Chondrocyte (in vitro differentiated cells): ENCODE results near the gene FOXRED1. TPM values are rescaled to one million over a fixed set of nuclear protein-coding genes. Genes with fewer than 3 reads are reported as not detected.

Source experiments
- DNase-seq: peaks from one replicate; pipeline ENCODE4 v3.0.0; 2021; ENCODE audit warnings: mixed read lengths, low spot score
- H3K27ac Mint-ChIP-seq: one replicate; pipeline ENCODE4 v1.8.0; 2021; ENCODE audit warnings: mild to moderate bottlenecking, moderate library complexity, mixed read lengths; ENCODE audit not compliant: unreplicated experiment
- H3K27me3 Mint-ChIP-seq: 2 replicates; pipeline ENCODE4 v1.8.0; 2021; ENCODE audit warnings: low read depth, mixed read lengths
- H3K36me3 Mint-ChIP-seq: 2 replicates; pipeline ENCODE4 v1.8.0; 2021; ENCODE audit warnings: low read depth, mixed read lengths
- H3K4me1 Mint-ChIP-seq: 2 replicates; pipeline ENCODE4 v1.8.0; 2021; ENCODE audit warnings: low read depth, mild to moderate bottlenecking, mixed read lengths
- H3K4me3 Mint-ChIP-seq: one replicate; pipeline ENCODE4 v1.8.0; 2021; ENCODE audit warnings: mild to moderate bottlenecking, moderate library complexity, mixed read lengths; ENCODE audit not compliant: unreplicated experiment
- H3K9me3 Mint-ChIP-seq: 2 replicates; pipeline ENCODE4 v1.8.0; 2021; ENCODE audit warnings: low read depth, mixed read lengths
- long read RNA-seq: library from polyadenylated mRNA; stranded (forward); transcript quantifications from one replicate; pipeline ENCODE4 v2.0.0, GENCODE V29; 2021
- total RNA-seq: library from RNA; stranded (reverse); gene quantifications from 3 replicates; pipeline ENCODE4 v1.2.1, GENCODE V29; 2021
- TF ChIP-seq, protein P1 (sequence below): fragments of 200-600 bp; sonication (generic); IDR thresholded peaks from 2 replicates; pipeline ENCODE4 v1.5.0; 2021; ENCODE audit warnings: antibody characterized with exemption, mild to moderate bottlenecking, moderate library complexity

Gene FOXRED1
- 19.1 to 32.5 TPM (median 19.3 TPM) in 3 replicates for total RNA-seq
- long read RNA-seq, transcript FOXRED1-201 (11 exons, 1,970 nt) = major isoform, 18 of 32 reads
- long read RNA-seq, partial matches to known transcripts = 5 of 32 reads
- long read RNA-seq, other reads (novel, unspliced or antisense) = 8 of 32 reads

DNA sequence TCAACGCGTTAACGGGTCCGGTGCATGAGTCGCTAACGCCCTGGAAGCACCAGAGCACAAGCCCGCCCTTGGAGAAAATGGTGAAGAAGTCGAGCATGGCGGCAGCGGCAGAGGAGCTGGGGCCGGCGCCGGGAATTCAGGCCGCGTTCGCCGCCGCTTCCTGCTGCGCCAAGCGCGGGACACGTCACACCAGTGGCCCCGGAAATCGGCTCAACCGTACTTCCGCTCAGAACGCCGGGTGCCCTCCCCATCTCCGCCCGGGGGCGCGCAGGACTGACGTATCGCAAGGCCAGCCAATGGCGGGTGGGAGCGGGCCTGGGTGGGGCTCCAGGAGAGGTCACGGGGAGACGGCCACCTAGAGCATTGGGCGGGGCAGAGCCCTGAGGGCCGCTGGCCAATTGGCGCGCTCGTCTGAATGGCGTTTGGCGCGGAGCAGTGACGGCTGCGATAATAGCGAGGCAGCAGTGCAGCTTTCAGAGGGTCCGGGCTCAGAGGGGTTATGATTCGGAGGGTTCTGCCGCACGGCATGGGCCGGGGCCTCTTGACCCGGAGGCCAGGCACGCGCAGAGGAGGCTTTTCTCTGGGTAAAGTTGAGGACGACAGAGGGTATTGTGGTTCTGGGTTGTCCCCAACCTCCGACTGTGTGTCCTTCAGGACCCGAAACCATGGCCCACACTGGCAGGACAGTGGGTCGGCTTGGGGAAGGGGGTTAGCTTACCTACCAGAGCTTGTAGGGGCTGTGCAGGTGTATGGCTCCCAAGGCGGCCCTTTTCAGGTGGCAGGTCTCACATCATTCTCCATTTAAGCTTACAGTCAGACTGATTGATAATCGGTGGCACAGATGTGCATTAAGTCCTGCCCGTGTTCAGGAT, at the start of gene FOXRED1, which contains the start of gene SRPRA:
Gene FOXRED1 (plus strand): TSS at position 447 of the 872 bp plus-strand sequence. CDS start 53 bp downstream, at position 500.
Gene SRPRA (minus strand): TSS at position 188 of the 872 bp plus-strand sequence. CDS start 91 bp downstream, at position 97.
- no peaks in the 10 kb centered on the region for H3K9me3 Mint-ChIP-seq
- peak within 1 kb of the TSS; percentile 97 for H3K27ac Mint-ChIP-seq
- TF ChIP-seq, protein P1, sequence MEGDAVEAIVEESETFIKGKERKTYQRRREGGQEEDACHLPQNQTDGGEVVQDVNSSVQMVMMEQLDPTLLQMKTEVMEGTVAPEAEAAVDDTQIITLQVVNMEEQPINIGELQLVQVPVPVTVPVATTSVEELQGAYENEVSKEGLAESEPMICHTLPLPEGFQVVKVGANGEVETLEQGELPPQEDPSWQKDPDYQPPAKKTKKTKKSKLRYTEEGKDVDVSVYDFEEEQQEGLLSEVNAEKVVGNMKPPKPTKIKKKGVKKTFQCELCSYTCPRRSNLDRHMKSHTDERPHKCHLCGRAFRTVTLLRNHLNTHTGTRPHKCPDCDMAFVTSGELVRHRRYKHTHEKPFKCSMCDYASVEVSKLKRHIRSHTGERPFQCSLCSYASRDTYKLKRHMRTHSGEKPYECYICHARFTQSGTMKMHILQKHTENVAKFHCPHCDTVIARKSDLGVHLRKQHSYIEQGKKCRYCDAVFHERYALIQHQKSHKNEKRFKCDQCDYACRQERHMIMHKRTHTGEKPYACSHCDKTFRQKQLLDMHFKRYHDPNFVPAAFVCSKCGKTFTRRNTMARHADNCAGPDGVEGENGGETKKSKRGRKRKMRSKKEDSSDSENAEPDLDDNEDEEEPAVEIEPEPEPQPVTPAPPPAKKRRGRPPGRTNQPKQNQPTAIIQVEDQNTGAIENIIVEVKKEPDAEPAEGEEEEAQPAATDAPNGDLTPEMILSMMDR = no peak
- DNase-seq = peak; percentile 100
- H3K4me3 Mint-ChIP-seq = peak within 1 kb of the TSS; percentile 96
- peaks cover 26% of the 10 kb centered on the region for H3K36me3 Mint-ChIP-seq
- H3K4me1 Mint-ChIP-seq = peaks cover 37% of the 10 kb centered on the region
- no peaks in the 10 kb centered on the region for H3K27me3 Mint-ChIP-seq

DNA sequence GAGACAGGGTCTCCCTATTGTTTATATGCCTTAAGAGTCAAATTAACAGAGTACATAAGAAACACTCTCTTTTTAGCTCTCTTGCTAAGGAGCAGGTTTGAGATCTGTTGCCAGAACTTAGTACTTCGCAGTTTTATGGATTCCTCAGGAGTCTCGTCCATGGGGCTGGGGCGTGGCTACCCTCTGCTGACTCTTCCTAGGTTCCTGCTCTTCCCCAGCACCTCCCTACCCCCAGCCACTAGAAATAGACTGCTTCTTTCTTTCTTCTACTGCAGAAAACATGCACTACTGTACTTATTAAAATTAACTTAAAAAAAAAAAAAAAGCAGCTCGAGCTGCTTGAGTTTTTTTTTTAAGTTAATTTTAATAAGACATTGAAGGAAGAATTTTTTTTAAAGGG, 49.4 kb upstream of the FOXRED1 start:
- TF ChIP-seq, protein P1 = no peak
- H3K4me3 Mint-ChIP-seq = no peak overlapping the region
- H3K36me3 Mint-ChIP-seq = no peaks in the 10 kb centered on the region
- no peak overlapping the region for H3K27ac Mint-ChIP-seq
- H3K9me3 Mint-ChIP-seq = no peaks in the 10 kb centered on the region
- peaks cover 8% of the 10 kb centered on the region for H3K4me1 Mint-ChIP-seq
- H3K27me3 Mint-ChIP-seq = no peaks in the 10 kb centered on the region
- DNase-seq = no peak

DNA sequence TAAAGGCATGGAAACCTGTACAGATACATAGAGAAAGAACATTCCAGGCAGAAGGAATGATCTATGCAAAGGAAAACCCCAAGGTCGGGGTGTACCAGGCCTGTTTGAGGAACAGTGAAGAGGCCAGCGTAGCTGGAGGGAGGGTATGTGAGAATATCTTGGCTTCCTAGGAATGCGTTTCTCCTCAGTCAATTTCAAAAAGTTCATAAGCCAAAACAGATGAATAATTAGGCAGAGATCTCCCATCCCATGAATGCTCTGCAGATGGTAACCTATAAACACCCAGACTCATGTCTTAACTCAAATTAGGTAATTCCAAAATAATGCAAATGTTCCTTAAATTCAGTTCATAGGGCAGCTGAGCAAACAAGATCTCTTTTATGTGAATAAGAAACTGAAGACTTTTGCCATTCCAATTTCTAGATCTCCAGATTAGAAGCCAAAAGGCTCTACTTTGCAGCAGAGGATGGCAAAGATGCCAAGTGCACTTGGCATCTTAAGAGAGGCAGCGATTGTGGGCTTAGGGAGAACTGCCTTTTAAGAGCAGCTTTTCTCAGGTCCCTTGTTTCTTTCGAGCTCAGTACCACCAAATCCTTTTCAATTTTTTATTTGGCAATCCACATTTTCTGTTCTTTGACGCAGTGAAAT, 44.2 kb upstream of the FOXRED1 start:
- Mint-ChIP-seq H3K9me3 (no peaks in the 10 kb centered on the region), H3K4me1 (peaks cover 10% of the 10 kb centered on the region), H3K27ac (no peak overlapping the region), H3K27me3 (no peaks in the 10 kb centered on the region), H3K4me3 (no peak overlapping the region), H3K36me3 (no peaks in the 10 kb centered on the region)
- DNase-seq = no peak
- TF ChIP-seq, protein P1 = no peak

GRCh38 chr11:126225295-126225665, 43.7 kb upstream of the FOXRED1 start:
- H3K27me3 Mint-ChIP-seq = no peaks in the 10 kb centered on the region
- no peaks in the 10 kb centered on the region for H3K36me3 Mint-ChIP-seq
- H3K9me3 Mint-ChIP-seq = no peaks in the 10 kb centered on the region
- no peak overlapping the region for H3K4me3 Mint-ChIP-seq
- no peak for DNase-seq
- peaks cover 15% of the 10 kb centered on the region for H3K4me1 Mint-ChIP-seq
- no peak overlapping the region for H3K27ac Mint-ChIP-seq
- TF ChIP-seq, protein P1 = no peak
